DOHH2 (cell line): ENCODE results near the gene ACTN4.

Experiments used
- H3F3A ChIP-seq: fragments of 200-600 bp; sonication (generic), shearing (Covaris generic); 2 replicates; pipeline ENCODE4 v1.6.0; 2016; ENCODE audit warnings: antibody characterized with exemption, mild to moderate bottlenecking; ENCODE audit not compliant: control insufficient read depth, insufficient read depth
- H3K27ac ChIP-seq: fragments of 200-600 bp; sonication (generic); 2 replicates; pipeline ENCODE4 v1.5.1; 2014; ENCODE audit warnings: low read depth, mild to moderate bottlenecking, low read length, moderate library complexity
- H3K27me3 ChIP-seq: fragments of 200-600 bp; sonication (generic); 2 replicates; pipeline ENCODE4 v1.6.1; 2014; ENCODE audit warnings: mild to moderate bottlenecking, low read length, mixed read lengths; ENCODE audit not compliant: control insufficient read depth
- H3K36me3 ChIP-seq: fragments of 200-600 bp; sonication (generic); 2 replicates; pipeline ENCODE4 v1.6.1; 2014; ENCODE audit warnings: mild to moderate bottlenecking, low read length, moderate library complexity, mixed read lengths; ENCODE audit not compliant: control insufficient read depth
- H3K4me1 ChIP-seq: fragments of 200-600 bp; sonication (generic); 2 replicates; pipeline ENCODE4 v1.6.1; 2014; ENCODE audit warnings: mild to moderate bottlenecking, low read length, mixed read lengths; ENCODE audit not compliant: control insufficient read depth
- H3K4me2 ChIP-seq: fragments of 200-600 bp; sonication (generic); 2 replicates; pipeline ENCODE4 v1.6.0; 2014; ENCODE audit warnings: mild to moderate bottlenecking, low read length, moderate library complexity
- H3K4me3 ChIP-seq: fragments of 200-600 bp; sonication (generic); 2 replicates; pipeline ENCODE4 v1.5.1; 2014; ENCODE audit warnings: mild to moderate bottlenecking, low read length, mixed read lengths
- H3K79me2 ChIP-seq: fragments of 200-600 bp; sonication (generic); 2 replicates; pipeline ENCODE4 v1.6.1; 2014; ENCODE audit warnings: mild to moderate bottlenecking, low read length, mixed read lengths; ENCODE audit not compliant: control insufficient read depth
- H3K9me2 ChIP-seq: fragments of 200-600 bp; sonication (generic); replicated peaks from 2 replicates; pipeline ENCODE4 v1.6.1; 2014; ENCODE audit warnings: mild to moderate bottlenecking, low read length, mixed read lengths; ENCODE audit not compliant: control insufficient read depth
- H3K9me3 ChIP-seq: fragments of 200-600 bp; sonication (generic); 2 replicates; pipeline ENCODE4 v1.6.1; 2014; ENCODE audit warnings: antibody characterized with exemption, low read length, mixed read lengths; ENCODE audit not compliant: control insufficient read depth, insufficient read depth
- H4K20me1 ChIP-seq: fragments of 200-600 bp; sonication (generic); 2 replicates; pipeline ENCODE4 v1.6.0; 2014; ENCODE audit warnings: low read depth, mild to moderate bottlenecking, antibody characterized with exemption, low read length, moderate library complexity; ENCODE audit not compliant: control insufficient read depth, insufficient read depth
- EZH2phosphoT487 ChIP-seq: fragments of 200-600 bp; sonication (generic); IDR thresholded peaks from 2 replicates; pipeline ENCODE4 v1.6.1; 2017; ENCODE audit warnings: borderline replicate concordance, mild to moderate bottlenecking, antibody characterized with exemption, low read length, moderate library complexity, mixed read lengths
- TF ChIP-seq, protein P1 (sequence below): fragments of 200-600 bp; sonication (generic); IDR thresholded peaks from one replicate; pipeline ENCODE4 v1.5.1; 2014; ENCODE audit warnings: antibody characterized with exemption, mild to moderate bottlenecking, low read depth, low read length; ENCODE audit not compliant: poor library complexity, severe bottlenecking

The ACTN4 gene

DNA sequence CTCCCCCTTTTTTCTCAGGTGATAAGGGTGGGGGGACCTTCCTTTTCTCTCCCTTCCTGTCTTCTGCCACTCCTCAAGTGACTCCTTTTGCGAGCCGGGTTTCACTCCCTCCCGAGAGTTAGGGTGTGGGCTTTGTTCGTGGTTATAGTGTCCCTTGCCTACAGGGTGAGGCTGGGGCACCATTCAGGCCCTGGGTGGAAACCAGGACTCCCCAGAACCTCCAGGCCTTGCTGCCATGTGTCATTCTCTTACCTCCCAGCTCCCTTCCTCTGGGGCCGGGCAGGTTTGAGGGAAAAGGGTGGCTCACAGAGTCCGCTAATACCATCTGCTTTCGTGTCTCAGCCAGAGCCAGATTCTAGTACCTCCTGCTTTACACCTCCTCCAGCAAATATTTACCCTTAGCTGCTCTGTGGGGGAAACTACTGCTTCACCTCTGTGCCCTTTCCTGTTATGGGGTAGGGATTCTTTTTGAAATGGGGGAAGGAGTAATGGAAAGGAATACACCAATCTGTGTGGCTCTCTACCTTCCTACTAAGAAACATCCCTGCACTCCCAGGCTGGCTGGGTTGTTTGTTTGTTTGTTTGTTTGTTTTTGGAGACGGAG, 2.8 kb downstream of the ACTN4 start:
- Histone ChIP-seq H3K36me3 (peaks cover 6% of the 10 kb centered on the region), H4K20me1 (peaks cover 14% of the 10 kb centered on the region), H3K27me3 (no peaks in the 10 kb centered on the region), H3K4me1 (peaks cover 25% of the 10 kb centered on the region), H3K9me2 (no peaks in the 10 kb centered on the region), H3K27ac (no peak overlapping the region), H3K4me3 (peak overlapping the region; percentile 90; the same call in 1 of the 2 replicates), H3K4me2 (peak overlapping the region; percentile 71), H3K79me2 (peaks cover 78% of the 10 kb centered on the region), H3F3A (0 out of 2 replicates have a peak, but pooled peaks cover 3% of the 10 kb centered on the region), H3K9me3 (no peaks in the 10 kb centered on the region)
- TF ChIP-seq, protein P1, sequence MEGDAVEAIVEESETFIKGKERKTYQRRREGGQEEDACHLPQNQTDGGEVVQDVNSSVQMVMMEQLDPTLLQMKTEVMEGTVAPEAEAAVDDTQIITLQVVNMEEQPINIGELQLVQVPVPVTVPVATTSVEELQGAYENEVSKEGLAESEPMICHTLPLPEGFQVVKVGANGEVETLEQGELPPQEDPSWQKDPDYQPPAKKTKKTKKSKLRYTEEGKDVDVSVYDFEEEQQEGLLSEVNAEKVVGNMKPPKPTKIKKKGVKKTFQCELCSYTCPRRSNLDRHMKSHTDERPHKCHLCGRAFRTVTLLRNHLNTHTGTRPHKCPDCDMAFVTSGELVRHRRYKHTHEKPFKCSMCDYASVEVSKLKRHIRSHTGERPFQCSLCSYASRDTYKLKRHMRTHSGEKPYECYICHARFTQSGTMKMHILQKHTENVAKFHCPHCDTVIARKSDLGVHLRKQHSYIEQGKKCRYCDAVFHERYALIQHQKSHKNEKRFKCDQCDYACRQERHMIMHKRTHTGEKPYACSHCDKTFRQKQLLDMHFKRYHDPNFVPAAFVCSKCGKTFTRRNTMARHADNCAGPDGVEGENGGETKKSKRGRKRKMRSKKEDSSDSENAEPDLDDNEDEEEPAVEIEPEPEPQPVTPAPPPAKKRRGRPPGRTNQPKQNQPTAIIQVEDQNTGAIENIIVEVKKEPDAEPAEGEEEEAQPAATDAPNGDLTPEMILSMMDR = no peak
- TF ChIP-seq EZH2phosphoT487 = no peak

DNA sequence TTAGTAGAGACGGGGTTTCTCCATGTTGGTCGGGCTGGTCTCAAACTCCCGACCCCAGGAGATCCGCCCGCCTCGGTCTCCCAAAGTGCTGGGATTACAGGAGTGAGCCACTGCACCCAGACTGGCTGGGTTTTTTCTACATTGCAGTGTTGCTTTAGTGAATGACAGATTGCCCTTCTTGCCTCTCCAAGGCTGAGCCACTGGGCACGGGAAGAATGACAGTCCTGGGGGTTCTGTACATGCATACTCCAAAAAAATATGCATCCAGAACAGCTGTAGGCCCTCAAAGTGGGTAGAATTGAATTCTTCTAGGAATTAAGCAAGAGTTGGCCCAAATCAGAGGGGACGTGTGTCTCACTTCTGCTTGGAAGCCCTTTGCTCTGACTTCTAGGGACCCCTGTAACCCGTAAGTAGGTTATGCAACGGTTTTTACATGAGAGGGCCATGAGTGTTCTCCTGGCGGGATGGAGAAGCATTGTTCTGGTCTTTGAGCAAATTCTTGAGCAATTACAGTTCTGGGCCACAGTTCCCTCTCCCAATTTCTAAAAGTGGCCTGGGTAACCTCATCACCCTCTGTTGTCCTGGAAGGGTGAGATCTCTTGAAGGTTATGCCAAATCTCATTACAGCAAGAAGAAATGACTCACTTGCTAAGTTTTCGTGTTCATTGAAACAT, 3.6 kb downstream of the ACTN4 start:
- TF ChIP-seq, protein P1 = no peak
- no peak for TF ChIP-seq EZH2phosphoT487
- Histone ChIP-seq H3K27ac (no peak overlapping the region), H3K4me1 (peaks cover 33% of the 10 kb centered on the region), H3K27me3 (no peaks in the 10 kb centered on the region), H3K9me3 (no peaks in the 10 kb centered on the region), H3K4me2 (no peak overlapping the region), H4K20me1 (peaks cover 19% of the 10 kb centered on the region), H3K79me2 (peaks cover 86% of the 10 kb centered on the region), H3F3A (0 out of 2 replicates have a peak, but pooled peaks cover 2% of the 10 kb centered on the region), H3K36me3 (peaks cover 13% of the 10 kb centered on the region), H3K9me2 (no peaks in the 10 kb centered on the region), H3K4me3 (no peak overlapping the region)

DNA sequence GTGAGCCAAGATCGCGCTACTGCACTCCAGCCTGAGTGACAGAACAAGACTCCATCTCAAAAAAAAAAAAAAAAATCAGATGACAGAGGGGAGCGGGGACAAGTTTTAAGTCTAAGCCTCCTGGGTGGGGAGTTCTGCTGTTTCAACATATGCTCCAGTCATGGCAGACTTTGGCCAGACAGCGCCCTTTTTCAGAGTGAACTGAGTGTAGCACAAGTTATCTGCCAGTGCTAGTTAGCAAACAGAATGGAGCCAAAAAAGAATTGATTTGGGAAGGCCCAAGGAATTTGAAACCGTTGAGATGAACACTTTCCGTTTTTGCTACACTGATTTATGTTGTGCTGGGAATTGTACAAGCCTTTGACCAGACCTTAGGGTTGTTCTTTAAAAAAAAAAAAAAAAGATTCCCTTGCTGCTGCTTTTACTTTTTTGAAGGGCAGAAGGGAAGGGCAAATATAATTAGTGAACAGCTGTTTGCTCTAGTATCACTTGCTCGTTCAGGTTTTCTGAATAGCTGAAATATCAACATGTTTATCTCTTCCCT, 5.7 kb downstream of the ACTN4 start:
- Histone ChIP-seq H4K20me1 (peaks cover 26% of the 10 kb centered on the region), H3K9me3 (no peaks in the 10 kb centered on the region), H3K27ac (no peak overlapping the region), H3F3A (no peaks in the 10 kb centered on the region), H3K4me3 (no peak overlapping the region), H3K9me2 (no peaks in the 10 kb centered on the region), H3K4me2 (no peak overlapping the region), H3K36me3 (peaks cover 28% of the 10 kb centered on the region), H3K79me2 (peaks cover 100% of the 10 kb centered on the region), H3K4me1 (peaks cover 29% of the 10 kb centered on the region), H3K27me3 (no peaks in the 10 kb centered on the region)
- TF ChIP-seq EZH2phosphoT487 = no peak
- TF ChIP-seq, protein P1 = no peak
